HG02678 (cell line): ENCODE results near the gene NRP2.

Source experiments
- ATAC-seq: cut with Tn5 transposase; IDR thresholded peaks from one replicate; pipeline ENCODE4 v1.9.1; 2021; ENCODE audit warnings: mild to moderate bottlenecking, moderate library complexity; ENCODE audit not compliant: unreplicated experiment

The NRP2 gene

GRCh38 chr2:205769495-205769850 is 87.2 kb downstream of the NRP2 start:
- no peak for ATAC-seq

- no peak for ATAC-seq
Observed at GRCh38 chr2:205769879-205770278, 87.6 kb downstream of the NRP2 start.

GRCh38 chr2:205770577-205770976 is 88.3 kb downstream of the NRP2 start:
- no peak for ATAC-seq

GRCh38 chr2:205771031-205771430 is 88.7 kb downstream of the NRP2 start:
- no peak for ATAC-seq

DNA sequence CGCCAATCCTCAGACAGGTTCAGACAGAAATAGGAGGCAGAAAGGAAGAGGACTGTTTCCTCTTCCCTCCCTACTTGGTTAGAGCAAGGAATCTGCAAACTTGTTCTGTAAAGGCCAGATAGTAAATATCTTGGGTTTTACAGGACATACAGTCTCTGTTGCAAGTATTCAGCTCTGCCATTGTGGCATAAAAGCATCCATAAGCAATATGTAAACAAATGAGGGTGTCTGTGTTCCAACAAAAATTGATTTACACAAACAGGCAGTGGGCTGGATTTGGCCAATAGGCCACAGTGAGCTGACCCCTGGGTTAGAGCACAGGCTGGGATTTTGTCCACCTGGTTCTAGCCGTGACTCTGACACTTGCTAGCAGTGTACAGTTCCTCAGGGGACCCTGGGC is 89.4 kb downstream of the NRP2 start:
- no peak for ATAC-seq

GRCh38 chr2:205772983-205773382 is 90.7 kb downstream of the NRP2 start:
- no peak for ATAC-seq

GRCh38 chr2:205773989-205774388 is 91.7 kb downstream of the NRP2 start:
- no peak for ATAC-seq

DNA sequence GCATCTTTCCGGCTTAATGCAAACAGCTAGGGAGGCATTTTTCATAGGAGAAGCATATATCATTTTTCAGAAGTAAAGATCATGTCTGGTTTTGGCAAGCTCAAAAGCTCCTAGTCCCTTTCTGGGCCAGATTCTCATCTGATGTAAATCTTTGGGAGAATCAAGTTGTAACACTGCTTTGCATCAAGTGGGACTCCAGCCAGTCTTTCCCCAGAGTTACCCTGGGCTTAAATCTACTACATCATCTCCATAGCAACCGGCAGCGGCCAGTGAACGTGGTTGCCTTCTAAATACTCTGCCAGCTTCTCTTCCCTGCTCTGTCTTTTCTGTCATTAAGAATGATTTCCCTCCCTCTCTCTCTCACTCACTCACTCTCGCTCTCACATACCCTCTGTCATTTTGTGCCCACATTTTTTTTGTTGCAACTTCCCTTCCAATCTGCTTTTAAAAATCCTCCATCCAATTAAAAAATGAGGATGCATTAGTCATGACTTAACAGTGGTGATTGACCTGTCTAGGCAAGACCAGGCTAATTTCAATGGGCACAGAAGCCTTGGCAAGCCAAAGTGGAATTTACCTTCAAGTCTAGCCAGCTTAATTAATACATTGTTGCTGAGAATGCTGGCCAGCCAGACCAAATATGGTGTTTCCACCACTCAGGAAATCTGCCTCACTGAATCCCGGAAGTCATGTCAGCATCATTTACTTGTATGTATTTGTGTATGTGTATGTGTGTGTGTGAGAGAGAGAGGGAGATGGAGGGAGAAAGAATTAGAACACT is 93.0 kb downstream of the NRP2 start:
- no peak for ATAC-seq

DNA sequence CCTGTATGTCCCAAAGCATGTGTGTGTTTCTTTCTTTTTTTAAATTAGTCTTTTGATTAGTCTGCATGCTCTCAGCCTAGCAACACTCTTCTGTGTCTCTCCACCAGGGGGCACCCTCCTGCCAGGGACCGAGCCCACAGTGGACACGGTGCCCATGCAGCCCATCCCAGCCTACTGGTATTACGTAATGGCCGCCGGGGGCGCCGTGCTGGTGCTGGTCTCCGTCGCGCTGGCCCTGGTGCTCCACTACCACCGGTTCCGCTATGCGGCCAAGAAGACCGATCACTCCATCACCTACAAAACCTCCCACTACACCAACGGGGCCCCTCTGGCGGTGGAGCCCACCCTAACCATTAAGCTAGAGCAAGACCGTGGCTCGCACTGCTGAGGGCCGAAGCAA is 93.8 kb downstream of the NRP2 start:
- peak; percentile 58 for ATAC-seq

GRCh38 chr2:205776720-205777119 is 94.4 kb downstream of the NRP2 start:
- ATAC-seq = no peak

DNA sequence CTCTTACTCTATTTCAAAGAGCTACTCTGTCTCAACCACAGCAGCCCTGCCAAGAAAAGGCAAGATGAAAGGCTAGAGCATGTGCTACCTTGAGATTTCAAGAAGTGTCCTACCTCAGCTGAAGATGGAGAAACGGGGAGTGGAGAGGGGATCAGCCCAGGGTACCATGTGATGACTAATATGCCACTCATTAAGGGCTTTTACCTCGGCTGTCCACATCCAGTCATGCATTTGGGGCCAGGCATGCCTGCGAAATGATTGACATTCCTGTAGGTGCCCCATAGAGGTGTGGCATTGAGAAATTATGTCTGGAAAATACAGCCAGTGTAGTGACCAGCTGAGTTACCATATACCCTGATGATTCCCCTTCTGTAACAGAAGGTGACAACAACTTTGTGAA is 96.1 kb downstream of the NRP2 start:
- ATAC-seq = no peak

GRCh38 chr2:205780645-205781044 is 98.3 kb downstream of the NRP2 start:
- no peak for ATAC-seq

GRCh38 chr2:205781244-205781931 is 99.1 kb downstream of the NRP2 start:
- ATAC-seq = no peak

DNA sequence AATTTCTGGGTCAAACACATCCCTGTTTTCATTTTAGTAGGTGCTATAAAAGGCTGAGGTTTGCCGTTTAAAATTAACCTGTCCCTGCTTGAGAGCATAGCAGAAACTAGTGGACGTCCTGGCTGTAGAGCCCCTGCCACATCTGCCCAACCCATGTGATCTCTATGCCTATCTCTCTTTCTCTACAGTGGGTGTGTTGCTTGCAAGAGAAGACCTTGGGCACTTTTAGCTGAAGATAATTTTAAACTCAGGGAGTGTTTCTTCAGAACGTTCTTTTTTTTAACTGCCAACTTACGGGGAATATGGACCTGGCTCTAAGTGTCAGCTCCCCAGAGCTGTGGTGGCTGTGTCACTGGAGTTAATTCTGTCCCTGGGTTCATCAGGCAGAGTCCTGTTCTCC is 100.6 kb downstream of the NRP2 start:
- no peak for ATAC-seq

- no peak for ATAC-seq
Observed at GRCh38 chr2:205783872-205784499, 101.7 kb downstream of the NRP2 start.

DNA sequence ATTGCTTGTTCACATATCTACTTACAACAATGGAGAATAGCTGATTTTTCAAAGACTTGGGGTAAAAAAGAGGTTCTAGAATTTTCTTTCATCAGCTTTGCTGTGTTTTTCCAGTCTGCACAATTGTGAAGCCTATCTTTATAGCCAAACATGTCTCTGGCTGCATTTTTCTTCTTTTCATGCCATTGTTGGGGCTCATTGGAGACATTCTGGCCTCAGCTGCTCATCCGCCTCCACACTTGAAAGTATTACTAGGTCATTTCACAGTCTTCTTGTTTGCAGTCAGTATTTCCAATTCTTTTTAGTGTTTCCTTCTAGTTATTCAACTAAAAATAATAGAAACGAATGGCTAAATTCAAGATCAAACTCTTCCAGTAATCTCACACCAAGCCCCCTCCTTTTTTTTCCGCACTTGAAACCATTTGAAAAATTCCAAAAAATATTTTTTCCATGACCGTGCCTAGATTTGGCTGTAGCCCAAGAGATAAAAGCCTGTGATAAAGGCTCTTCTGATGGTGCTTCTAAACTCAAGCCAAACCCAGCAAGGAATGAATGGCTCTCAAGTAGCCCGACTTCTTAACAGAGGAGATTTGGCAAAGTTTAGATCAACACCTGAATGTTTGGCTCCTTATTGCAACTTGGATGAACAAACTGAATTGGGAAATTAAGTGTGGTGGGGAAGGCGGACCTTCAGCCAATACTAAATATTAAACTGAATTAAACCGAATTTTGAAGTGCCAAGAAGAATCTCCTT is 103.4 kb downstream of the NRP2 start:
- ATAC-seq = no peak

- no peak for ATAC-seq
Observed at GRCh38 chr2:205786976-205787375, 104.7 kb downstream of the NRP2 start.

- no peak for ATAC-seq
Observed at GRCh38 chr2:205787761-205788160, 105.5 kb downstream of the NRP2 start.

DNA sequence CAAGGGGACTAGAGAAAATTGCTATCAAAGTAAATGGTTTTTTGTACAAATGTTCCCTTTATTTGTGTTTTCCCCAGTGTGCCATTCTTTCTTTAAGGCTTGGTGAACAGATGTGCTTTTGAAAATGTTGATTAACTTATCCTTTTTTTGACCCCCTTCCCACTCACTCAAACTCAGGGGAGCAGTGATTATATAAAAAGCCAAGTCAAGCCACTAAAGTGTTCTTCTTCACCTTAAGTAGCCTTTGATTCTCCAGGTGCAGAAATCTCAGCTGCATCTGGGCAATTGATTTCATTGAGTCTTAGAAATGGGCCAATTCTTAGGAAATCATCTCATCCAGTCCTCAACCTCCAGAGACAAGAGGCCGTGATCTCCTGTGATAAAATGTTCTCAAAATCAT is 107.6 kb downstream of the NRP2 start:
- ATAC-seq = no peak

DNA sequence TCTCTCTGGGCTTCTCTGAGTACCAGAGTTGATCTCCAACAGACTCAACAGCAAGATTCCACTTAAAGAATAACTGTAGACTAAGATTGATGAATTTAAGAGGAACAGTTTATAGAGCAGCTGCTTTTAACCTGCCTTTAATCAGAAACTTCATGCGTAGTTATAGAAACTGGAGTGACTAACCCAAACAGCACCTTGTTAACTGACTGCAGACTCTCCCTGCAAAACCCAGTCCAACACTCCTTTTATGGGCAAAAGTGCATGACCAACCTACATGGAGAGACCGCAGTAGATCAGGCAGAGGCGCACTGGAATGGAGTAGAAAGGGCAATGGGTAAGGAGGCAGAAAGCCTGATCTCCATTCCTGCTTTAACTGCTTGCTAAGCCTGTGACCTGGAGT is 110.6 kb downstream of the NRP2 start:
- ATAC-seq = no peak

- no peak for ATAC-seq
Observed at GRCh38 chr2:205796805-205797313, 114.6 kb downstream of the NRP2 start.
